Brain microvascular endothelial cell (primary cell): Measurements from ENCODE around the gene PDCD1LG2.
A peak's percentile ranks its signal among the peaks of the same experiment; 100 is the strongest.

ENCODE experiments used
- DNase-seq: peaks from one replicate; pipeline ENCODE4 v3.0.0-alpha.2; 2020
- H3K27ac ChIP-seq: fragments of 250-450 bp; sonication (Bioruptor Pico); 2 replicates; pipeline ENCODE4 v1.5.1; 2020; ENCODE audit warnings: mild to moderate bottlenecking, moderate library complexity
- H3K27me3 ChIP-seq: fragments of 250-450 bp; sonication (Bioruptor Pico); replicated peaks from 2 replicates; pipeline ENCODE4 v1.5.1; 2020; ENCODE audit warnings: mild to moderate bottlenecking
- H3K36me3 ChIP-seq: fragments of 250-450 bp; sonication (Bioruptor Pico); replicated peaks from 2 replicates; pipeline ENCODE4 v1.5.1; 2020; ENCODE audit warnings: mild to moderate bottlenecking
- H3K4me3 ChIP-seq: 2 replicates; pipeline ENCODE4 v1.5.1; 2011; ENCODE audit warnings: low read depth, mild to moderate bottlenecking, control low read depth, low read length, moderate library complexity
- CTCF ChIP-seq: IDR thresholded peaks from 2 replicates; pipeline ENCODE4 v1.5.1; 2011; ENCODE audit warnings: low read depth, mild to moderate bottlenecking, moderate library complexity, low read length, control low read depth, inconsistent platforms; ENCODE audit errors: missing control alignments
- in situ Hi-C: cut with HindIII; loops from 2 replicates; pipeline ENCODE4 v1.10.0; 2017; ENCODE audit warnings: low sequenced_read_pairs, low pct_ligation_motif_present

Gene PDCD1LG2

GRCh38 chr9:5568868-5569267 is 58.5 kb downstream of the PDCD1LG2 start:
- no peak for DNase-seq
- no peak for TF ChIP-seq CTCF
- in situ Hi-C loops = no loop called here
- Histone ChIP-seq H3K4me3 (no peak overlapping the region), H3K27ac (no peak overlapping the region), H3K27me3 (no peaks in the 10 kb centered on the region), H3K36me3 (peaks cover 2% of the 10 kb centered on the region)

- Histone ChIP-seq H3K4me3 (no peak overlapping the region), H3K27me3 (no peaks in the 10 kb centered on the region), H3K27ac (no peak overlapping the region), H3K36me3 (no peaks in the 10 kb centered on the region)
- DNase-seq = no peak
- in situ Hi-C loops = no loop called here
- TF ChIP-seq CTCF = no peak
These were observed 59.1 kb downstream of the PDCD1LG2 start for GRCh38 chr9:5569409-5569808.

- no peak overlapping the region for H3K4me3 ChIP-seq
- no peak for TF ChIP-seq CTCF
- no peaks in the 10 kb centered on the region for H3K27me3 ChIP-seq
- H3K36me3 ChIP-seq = no peaks in the 10 kb centered on the region
- in situ Hi-C loops = no loop called here
- H3K27ac ChIP-seq = no peak overlapping the region
- no peak for DNase-seq
These were observed 59.6 kb downstream of the PDCD1LG2 start for GRCh38 chr9:5569891-5570290.

- no peaks in the 10 kb centered on the region for H3K36me3 ChIP-seq
- H3K4me3 ChIP-seq = no peak overlapping the region
- DNase-seq = no peak
- in situ Hi-C loops = no loop called here
- H3K27me3 ChIP-seq = no peaks in the 10 kb centered on the region
- H3K27ac ChIP-seq = no peak overlapping the region
- TF ChIP-seq CTCF = no peak
These were observed 61.4 kb downstream of the PDCD1LG2 start for GRCh38 chr9:5571629-5572232.

- Histone ChIP-seq H3K36me3 (no peaks in the 10 kb centered on the region), H3K27ac (no peak overlapping the region), H3K4me3 (no peak overlapping the region), H3K27me3 (no peaks in the 10 kb centered on the region)
- TF ChIP-seq CTCF = no peak
- no peak for DNase-seq
- in situ Hi-C loops = no loop called here
These were observed 63.8 kb downstream of the PDCD1LG2 start for GRCh38 chr9:5574097-5574496.

- Histone ChIP-seq H3K27me3 (no peaks in the 10 kb centered on the region), H3K27ac (no peak overlapping the region), H3K36me3 (no peaks in the 10 kb centered on the region), H3K4me3 (no peak overlapping the region)
- in situ Hi-C loops = loop anchor here (25.0 kb wide), 1 partner anchor 138 kb away; the partner anchor contains the start of gene PLGRKT
- DNase-seq = no peak
- peak; percentile 20 for TF ChIP-seq CTCF
These were observed 64.7 kb downstream of the PDCD1LG2 start for GRCh38 chr9:5575000-5575399.
